Effector memory CD8-positive, alpha-beta T cell (primary cell): Measurements from ENCODE around the gene NBPF9.
"Not testable (repeated sequence)": the region's sequence is repeated elsewhere in the genome, so short reads cannot be mapped to it uniquely, and the experiment has no call there.

Experiments
- ATAC-seq: fragments of 150-1000 bp; cut with Tn5 transposase; replicated peaks from 2 replicates; pipeline ENCODE4 v1.10.0; 2021; ENCODE audit warnings: mild to moderate bottlenecking, moderate library complexity
- DNase-seq, 3 experiments: peaks; one replicate each; pipeline ENCODE4 v3.0.0; 2021
- H3K27ac Mint-ChIP-seq, 2 donors: one replicate each; pipeline ENCODE4 v1.8.0; 2022; ENCODE audit warnings: mild to moderate bottlenecking in 2 of 2, mixed read lengths in 2 of 2, moderate library complexity in 2 of 2
- H3K27me3 Mint-ChIP-seq, 2 donors: one replicate each; pipeline ENCODE4 v1.8.0; 2022; ENCODE audit warnings: mixed read lengths in 2 of 2
- H3K36me3 Mint-ChIP-seq: one replicate; pipeline ENCODE4 v1.8.0; 2022; ENCODE audit warnings: mild to moderate bottlenecking, moderate library complexity, mixed read lengths; ENCODE audit not compliant: insufficient read depth
- H3K4me1 Mint-ChIP-seq, 2 donors: one replicate each; pipeline ENCODE4 v1.8.0; 2022; ENCODE audit warnings: low read depth in 2 of 2, mixed read lengths in 2 of 2
- H3K4me3 Mint-ChIP-seq, 2 donors: one replicate each; pipeline ENCODE4 v1.8.0; 2022; ENCODE audit warnings: mild to moderate bottlenecking in 2 of 2, mixed read lengths in 2 of 2, moderate library complexity in 2 of 2
- H3K9me3 Mint-ChIP-seq, 2 donors: one replicate each; pipeline ENCODE4 v1.8.0; 2022; ENCODE audit warnings: mixed read lengths in 2 of 2
- total RNA-seq, 9 experiments: gene quantifications; one replicate each; lab custom pipeline; 2026; lab: John Stamatoyannopoulos, UW

NBPF9 gene, protein sequence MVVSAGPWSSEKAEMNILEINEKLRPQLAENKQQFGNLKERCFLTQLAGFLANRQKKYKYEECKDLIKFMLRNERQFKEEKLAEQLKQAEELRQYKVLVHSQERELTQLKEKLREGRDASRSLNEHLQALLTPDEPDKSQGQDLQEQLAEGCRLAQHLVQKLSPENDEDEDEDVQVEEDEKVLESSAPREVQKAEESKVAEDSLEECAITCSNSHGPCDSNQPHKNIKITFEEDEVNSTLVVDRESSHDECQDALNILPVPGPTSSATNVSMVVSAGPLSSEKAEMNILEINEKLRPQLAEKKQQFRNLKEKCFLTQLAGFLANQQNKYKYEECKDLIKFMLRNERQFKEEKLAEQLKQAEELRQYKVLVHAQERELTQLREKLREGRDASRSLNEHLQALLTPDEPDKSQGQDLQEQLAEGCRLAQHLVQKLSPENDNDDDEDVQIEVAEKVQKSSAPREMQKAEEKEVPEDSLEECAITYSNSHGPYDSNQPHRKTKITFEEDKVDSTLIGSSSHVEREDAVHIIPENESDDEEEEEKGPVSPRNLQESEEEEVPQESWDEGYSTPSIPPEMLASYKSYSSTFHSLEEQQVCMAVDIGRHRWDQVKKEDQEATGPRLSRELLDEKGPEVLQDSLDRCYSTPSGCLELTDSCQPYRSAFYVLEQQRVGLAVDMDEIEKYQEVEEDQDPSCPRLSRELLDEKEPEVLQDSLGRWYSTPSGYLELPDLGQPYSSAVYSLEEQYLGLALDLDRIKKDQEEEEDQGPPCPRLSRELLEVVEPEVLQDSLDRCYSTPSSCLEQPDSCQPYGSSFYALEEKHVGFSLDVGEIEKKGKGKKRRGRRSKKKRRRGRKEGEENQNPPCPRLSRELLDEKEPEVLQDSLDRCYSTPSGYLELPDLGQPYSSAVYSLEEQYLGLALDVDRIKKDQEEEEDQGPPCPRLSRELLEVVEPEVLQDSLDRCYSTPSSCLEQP (N-terminal part only)
- total RNA-seq = 10.3 to 51.5 (median 20.7) reads per million in 9 experiments

DNA sequence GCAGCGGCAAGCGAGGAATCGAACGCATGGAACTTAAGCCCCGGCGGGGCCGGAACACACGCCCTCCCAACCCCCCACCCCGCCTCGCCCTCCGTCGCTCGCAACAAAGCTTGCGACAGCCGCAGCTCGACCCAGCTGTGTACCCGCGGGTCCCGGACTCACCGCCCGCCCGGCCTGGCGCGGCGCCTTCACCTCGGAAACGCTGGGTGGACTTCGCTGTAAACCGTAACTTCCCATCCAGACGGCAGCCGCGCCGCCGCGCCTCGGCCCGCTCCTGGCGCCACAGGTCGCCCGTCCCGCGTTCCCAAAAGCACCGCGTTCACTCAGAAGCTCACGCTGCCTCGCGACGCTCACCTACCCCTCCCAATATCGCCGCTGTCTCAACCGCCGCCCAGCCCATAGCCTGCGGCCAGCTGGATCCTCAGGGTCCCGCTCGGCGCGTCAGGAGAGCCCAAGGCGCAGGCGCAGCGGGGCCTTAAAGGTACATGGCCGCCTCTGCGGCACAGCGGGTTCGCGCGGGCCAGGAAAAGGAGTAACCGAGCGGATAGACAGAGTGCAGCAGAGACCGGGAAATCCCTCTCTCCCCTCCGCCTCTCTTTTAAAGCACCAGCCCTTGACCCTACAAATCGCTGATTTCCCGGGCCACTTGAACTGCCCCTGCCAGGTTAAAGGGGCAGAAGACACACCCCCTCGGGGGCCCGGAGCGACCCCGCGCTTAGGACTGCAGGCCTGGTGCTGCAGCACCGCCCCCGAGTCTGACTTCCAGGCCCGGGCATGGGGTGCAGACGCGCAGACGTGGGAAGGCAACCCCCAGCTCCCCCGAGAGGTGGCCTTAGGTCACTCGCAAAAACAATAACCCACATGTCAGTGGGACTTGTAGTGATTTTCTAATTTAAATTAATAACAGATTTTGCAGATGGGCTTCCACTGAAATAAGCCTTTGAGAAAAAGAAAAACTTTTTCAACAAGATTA, at the start of gene NBPF9:
NBPF9 (minus strand) TSS at position 443 of the 973 bp plus-strand sequence. CDS start 21,412 bp downstream, outside the sequence.
- DNase-seq (peak; percentile 10 to 32 (median 18)), ATAC-seq (peak; percentile 81)
- H3K27ac Mint-ChIP-seq = peak within 1 kb of the TSS; percentile 85 to 88
- H3K27me3 Mint-ChIP-seq, H3K36me3 Mint-ChIP-seq, H3K9me3 Mint-ChIP-seq, H3K4me1 Mint-ChIP-seq: not testable (repeated sequence)
- peak within 1 kb of the TSS; percentile 93 to 95 for H3K4me3 Mint-ChIP-seq

DNA sequence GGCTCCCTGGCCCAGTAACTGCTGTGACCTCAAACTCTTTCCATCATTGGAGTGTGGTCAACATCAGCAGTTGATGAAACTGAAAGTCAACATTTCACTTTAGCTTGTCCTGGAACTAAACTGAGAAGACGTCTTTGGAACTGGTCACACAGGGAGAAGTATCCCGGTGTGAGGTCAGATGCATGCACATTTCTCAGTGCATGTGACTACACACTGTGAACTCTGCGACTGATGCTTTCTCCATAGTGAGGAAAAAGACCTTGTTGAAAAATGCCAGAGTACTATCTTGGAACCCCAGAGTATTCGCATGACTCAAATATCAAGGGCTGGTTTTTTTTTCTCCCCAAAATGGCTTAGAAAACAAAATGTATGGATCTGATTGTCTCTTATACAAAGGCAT, 46.6 kb upstream of the NBPF9 start:
- H3K36me3 Mint-ChIP-seq = not testable (repeated sequence)

DNA sequence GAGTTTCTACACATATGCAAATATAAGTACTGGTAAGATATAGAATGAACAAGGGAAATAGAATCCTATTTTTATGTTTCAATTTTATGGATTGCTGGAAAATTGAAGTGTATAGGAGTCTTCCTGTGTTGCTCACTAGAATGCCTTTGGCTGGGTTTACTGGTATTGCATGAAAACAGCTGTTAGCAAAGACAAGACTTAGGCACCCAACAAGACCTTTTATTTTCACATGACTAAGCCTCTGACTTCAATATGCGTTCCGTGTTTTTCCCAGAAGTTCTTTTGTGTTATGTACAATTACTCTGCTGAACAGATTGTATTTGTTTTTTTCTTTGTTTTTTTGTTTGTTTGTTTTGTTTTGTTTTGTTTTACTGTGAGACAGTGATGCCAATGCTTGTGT, 34.2 kb upstream of the NBPF9 start:
- not testable (repeated sequence) for H3K27me3 Mint-ChIP-seq, H3K4me1 Mint-ChIP-seq, DNase-seq, H3K36me3 Mint-ChIP-seq, H3K27ac Mint-ChIP-seq, ATAC-seq, H3K4me3 Mint-ChIP-seq, H3K9me3 Mint-ChIP-seq

More for the DNA sequence above, 46.6 kb upstream of the NBPF9 start:
- not testable (repeated sequence) for H3K9me3 Mint-ChIP-seq, H3K27ac Mint-ChIP-seq, ATAC-seq, DNase-seq, H3K4me1 Mint-ChIP-seq, H3K4me3 Mint-ChIP-seq, H3K27me3 Mint-ChIP-seq

- not testable (repeated sequence) for H3K27ac Mint-ChIP-seq, H3K27me3 Mint-ChIP-seq, H3K4me1 Mint-ChIP-seq, DNase-seq, H3K9me3 Mint-ChIP-seq, ATAC-seq, H3K4me3 Mint-ChIP-seq, H3K36me3 Mint-ChIP-seq
These were observed 27.6 kb upstream of the NBPF9 start for GRCh38 chr1:149130938-149131337.

- H3K36me3 Mint-ChIP-seq, H3K4me1 Mint-ChIP-seq, H3K4me3 Mint-ChIP-seq, H3K27ac Mint-ChIP-seq, H3K9me3 Mint-ChIP-seq, H3K27me3 Mint-ChIP-seq, DNase-seq: not testable (repeated sequence)
- peak; percentile 40 for ATAC-seq
These were observed 25.9 kb upstream of the NBPF9 start for GRCh38 chr1:149129245-149129644.

GRCh38 chr1:149126555-149127145, 23.3 kb upstream of the NBPF9 start:
- not testable (repeated sequence) for DNase-seq, H3K4me3 Mint-ChIP-seq, H3K27me3 Mint-ChIP-seq, ATAC-seq, H3K36me3 Mint-ChIP-seq, H3K9me3 Mint-ChIP-seq, H3K27ac Mint-ChIP-seq, H3K4me1 Mint-ChIP-seq

GRCh38 chr1:149123948-149124926, 20.9 kb upstream of the NBPF9 start:
- DNase-seq, H3K4me1 Mint-ChIP-seq, H3K4me3 Mint-ChIP-seq, ATAC-seq, H3K9me3 Mint-ChIP-seq, H3K27me3 Mint-ChIP-seq, H3K27ac Mint-ChIP-seq, H3K36me3 Mint-ChIP-seq: not testable (repeated sequence)

GRCh38 chr1:149112828-149113227, 9.5 kb upstream of the NBPF9 start:
- not testable (repeated sequence) for H3K4me1 Mint-ChIP-seq, H3K9me3 Mint-ChIP-seq, H3K27ac Mint-ChIP-seq, H3K36me3 Mint-ChIP-seq, H3K4me3 Mint-ChIP-seq, H3K27me3 Mint-ChIP-seq, ATAC-seq, DNase-seq

DNA sequence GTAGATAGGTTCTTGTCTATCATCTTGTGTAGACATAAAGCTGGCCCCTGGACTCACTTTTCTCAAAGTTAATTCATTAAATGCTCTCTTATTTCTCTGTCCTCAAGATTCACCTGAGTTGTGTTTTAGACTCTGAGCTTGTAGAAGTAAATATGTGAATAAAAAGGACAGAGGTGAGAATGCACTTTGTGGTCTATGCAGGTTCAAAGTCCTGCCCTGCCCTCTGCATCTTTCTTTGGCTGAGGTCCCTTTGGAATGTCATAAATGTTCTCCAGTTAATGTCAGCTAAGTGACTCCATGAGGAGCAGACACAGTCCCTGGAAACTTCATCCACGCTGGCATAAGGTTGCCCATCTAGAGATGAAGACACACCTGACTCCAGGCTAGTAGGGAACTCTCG, 7.0 kb upstream of the NBPF9 start:
- H3K27ac Mint-ChIP-seq, H3K36me3 Mint-ChIP-seq, H3K4me1 Mint-ChIP-seq, H3K4me3 Mint-ChIP-seq, H3K27me3 Mint-ChIP-seq, DNase-seq, H3K9me3 Mint-ChIP-seq, ATAC-seq: not testable (repeated sequence)

DNA sequence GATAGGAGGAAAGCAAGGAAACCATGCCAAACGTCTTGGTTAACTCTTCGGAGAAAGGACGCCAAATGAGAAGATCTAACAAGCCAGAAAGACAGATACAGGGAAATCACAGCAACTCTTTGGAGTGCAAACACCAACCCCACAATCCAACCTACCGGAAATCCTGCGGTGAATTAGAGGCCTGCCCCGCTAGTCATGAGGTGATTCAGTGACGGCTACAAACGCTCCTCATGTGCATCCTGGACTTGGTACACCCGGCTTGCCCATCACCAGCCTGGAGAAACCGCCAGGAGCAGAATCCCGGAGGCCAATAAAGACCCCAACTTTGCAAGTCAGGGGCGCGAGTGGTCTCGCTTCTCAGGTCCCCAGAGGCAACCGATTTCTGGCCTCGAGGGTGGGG, 777 bp downstream of the NBPF9 start:
- not testable (repeated sequence) for H3K4me1 Mint-ChIP-seq, H3K27me3 Mint-ChIP-seq, H3K36me3 Mint-ChIP-seq, H3K9me3 Mint-ChIP-seq, H3K27ac Mint-ChIP-seq
- DNase-seq (peak; percentile 10 to 31 (median 14)), ATAC-seq (peak; percentile 76)
- peak overlapping the region; percentile 35 to 58 for H3K4me3 Mint-ChIP-seq

DNA sequence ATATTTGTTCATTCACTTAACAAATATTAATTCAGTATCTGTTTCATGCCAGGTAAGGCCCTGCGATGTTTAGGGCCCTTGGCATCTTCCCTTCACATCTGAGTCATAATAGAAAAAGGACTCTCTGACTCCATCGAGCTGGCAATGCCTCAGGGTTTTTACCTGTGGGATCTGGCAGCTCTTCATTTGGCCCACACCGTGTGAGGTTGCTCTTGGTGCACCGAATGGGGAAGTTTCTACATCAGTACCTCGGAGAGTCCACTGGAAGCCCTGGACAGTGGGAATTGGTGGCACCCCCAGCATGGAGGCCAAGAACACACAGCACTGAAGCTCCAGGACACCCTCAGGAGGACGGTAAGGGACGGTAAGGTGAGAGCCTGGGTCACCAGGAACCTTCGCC, 5.1 kb downstream of the NBPF9 start:
- H3K36me3 Mint-ChIP-seq, H3K27ac Mint-ChIP-seq, H3K9me3 Mint-ChIP-seq, ATAC-seq, H3K4me3 Mint-ChIP-seq, H3K4me1 Mint-ChIP-seq, DNase-seq, H3K27me3 Mint-ChIP-seq: not testable (repeated sequence)

- H3K4me3 Mint-ChIP-seq, H3K4me1 Mint-ChIP-seq, H3K27ac Mint-ChIP-seq, ATAC-seq, DNase-seq, H3K9me3 Mint-ChIP-seq, H3K27me3 Mint-ChIP-seq, H3K36me3 Mint-ChIP-seq: not testable (repeated sequence)
These were observed 10.2 kb downstream of the NBPF9 start for GRCh38 chr1:149093155-149093554.
